ENCODE results near the gene ANK2. TPM values are rescaled to one million over a fixed set of nuclear protein-coding genes. Genes with fewer than 3 reads are reported as not detected.

Gene ANK2
- total RNA-seq, 6 experiments from 2014 or later = 1.4 to 9.0 (median 2.3) TPM

GRCh38 chr4:113371111-113371510 lies 321.7 kb downstream of the ANK2 start:
- H3K36me3 Mint-ChIP-seq (ENCODE audit: low read depth) = no peaks in the 10 kb centered on the region
- no peak for TF ChIP-seq CTCF (IDR thresholded peaks at IDR 0.05)
- H3K27ac Mint-ChIP-seq = no peak overlapping the region
- no peaks in the 10 kb centered on the region; the same call in 1 of the 2 replicates for H3K27me3 Mint-ChIP-seq (ENCODE audit: insufficient read depth)
- H3K9me3 Mint-ChIP-seq = no peaks in the 10 kb centered on the region
- H3K4me3 Mint-ChIP-seq = no peak overlapping the region
- no peak for DNase-seq
- peaks cover 12% of the 10 kb centered on the region for H3K4me1 Mint-ChIP-seq (ENCODE audit: low read depth)

- DNase-seq = no peak
- Mint-ChIP-seq H3K27ac (no peak overlapping the region), H3K4me3 (no peak overlapping the region), H3K27me3 (ENCODE audit: insufficient read depth) (no peaks in the 10 kb centered on the region; the same call in 1 of the 2 replicates), H3K4me1 (ENCODE audit: low read depth) (no peaks in the 10 kb centered on the region), H3K9me3 (no peaks in the 10 kb centered on the region), H3K36me3 (ENCODE audit: low read depth) (no peaks in the 10 kb centered on the region)
- TF ChIP-seq CTCF (IDR thresholded peaks at IDR 0.05) = no peak
Observed at GRCh38 chr4:113375964-113376666, 326.7 kb downstream of the ANK2 start.

GRCh38 chr4:113378836-113379235 lies 329.4 kb downstream of the ANK2 start:
- H3K36me3 Mint-ChIP-seq (ENCODE audit: low read depth) = no peaks in the 10 kb centered on the region

DNA sequence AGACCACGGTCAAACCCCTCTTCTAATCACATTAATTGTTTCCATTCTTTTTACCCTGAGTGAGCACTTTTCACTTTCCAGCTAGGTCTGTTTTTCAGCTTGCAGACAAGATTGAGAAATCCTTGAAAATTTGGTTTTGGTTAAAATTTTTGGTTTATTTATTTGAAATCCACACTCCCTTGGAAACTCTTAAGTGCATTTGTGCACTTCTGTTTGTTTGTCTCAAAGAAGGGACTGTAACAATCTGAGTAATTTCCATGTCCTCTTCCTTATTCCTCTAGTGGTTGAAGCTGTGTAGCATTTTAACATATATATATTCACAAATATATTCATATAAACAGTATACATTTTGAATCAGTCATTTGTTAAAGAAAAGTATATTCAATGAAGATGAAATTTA lies 333.3 kb downstream of the ANK2 start:
- Mint-ChIP-seq H3K36me3 (ENCODE audit: low read depth) (no peaks in the 10 kb centered on the region), H3K4me3 (no peak overlapping the region), H3K9me3 (no peaks in the 10 kb centered on the region), H3K27me3 (ENCODE audit: insufficient read depth) (peaks cover 2% of the 10 kb centered on the region; the same call in 1 of the 2 replicates), H3K27ac (0 out of 2 replicates have a peak overlapping the region, but pooled peaks have one; percentile 37), H3K4me1 (ENCODE audit: low read depth) (peaks cover 32% of the 10 kb centered on the region)
- no peak for DNase-seq
- TF ChIP-seq CTCF (IDR thresholded peaks at IDR 0.05) = no peak

More at GRCh38 chr4:113378836-113379235, 329.4 kb downstream of the ANK2 start:
- no peak for DNase-seq
- peaks cover 2% of the 10 kb centered on the region; the same call in 1 of the 2 replicates for H3K27me3 Mint-ChIP-seq (ENCODE audit: insufficient read depth)
- H3K4me3 Mint-ChIP-seq = no peak overlapping the region
- no peaks in the 10 kb centered on the region for H3K9me3 Mint-ChIP-seq
- peaks cover 17% of the 10 kb centered on the region for H3K4me1 Mint-ChIP-seq (ENCODE audit: low read depth)
- no peak for TF ChIP-seq CTCF (IDR thresholded peaks at IDR 0.05)
- H3K27ac Mint-ChIP-seq = no peak overlapping the region

- Mint-ChIP-seq H3K27me3 (ENCODE audit: insufficient read depth) (peaks cover 2% of the 10 kb centered on the region; the same call in 1 of the 2 replicates), H3K27ac (peak overlapping the region; percentile 67), H3K9me3 (no peaks in the 10 kb centered on the region), H3K36me3 (ENCODE audit: low read depth) (no peaks in the 10 kb centered on the region), H3K4me3 (0 out of 2 replicates have a peak overlapping the region, but pooled peaks have one; percentile 6), H3K4me1 (ENCODE audit: low read depth) (peaks cover 32% of the 10 kb centered on the region)
- peak; percentile 41 for DNase-seq
- no peak for TF ChIP-seq CTCF (IDR thresholded peaks at IDR 0.05)
Observed at GRCh38 chr4:113383111-113383785, 333.8 kb downstream of the ANK2 start.
